Thyroid gland (tissue), 4 donors: ENCODE results near the gene CSRNP3.

Experiments
- POLR2A ChIP-seq, 2 donors: fragments of 450-650 bp; IDR thresholded peaks; one replicate each; pipeline ENCODE4 v1.6.1; 2017; ENCODE audit warnings: antibody characterized with exemption in 2 of 2, mild to moderate bottlenecking in 2 of 2, moderate library complexity in 1 of 2
- TF ChIP-seq, protein P1 (sequence below), 6 experiments: fragments of 200-600 bp in 3 of 6; fragments of 450-650 bp in 3 of 6; sonication (generic) in 3 of 6; IDR thresholded peaks; one replicate each; pipeline ENCODE4 v1.5.1; 2016 to 2019; ENCODE audit warnings: antibody characterized with exemption in 6 of 6, mild to moderate bottlenecking in 2 of 6, inconsistent platforms in 1 of 6, moderate library complexity in 1 of 6

DNA sequence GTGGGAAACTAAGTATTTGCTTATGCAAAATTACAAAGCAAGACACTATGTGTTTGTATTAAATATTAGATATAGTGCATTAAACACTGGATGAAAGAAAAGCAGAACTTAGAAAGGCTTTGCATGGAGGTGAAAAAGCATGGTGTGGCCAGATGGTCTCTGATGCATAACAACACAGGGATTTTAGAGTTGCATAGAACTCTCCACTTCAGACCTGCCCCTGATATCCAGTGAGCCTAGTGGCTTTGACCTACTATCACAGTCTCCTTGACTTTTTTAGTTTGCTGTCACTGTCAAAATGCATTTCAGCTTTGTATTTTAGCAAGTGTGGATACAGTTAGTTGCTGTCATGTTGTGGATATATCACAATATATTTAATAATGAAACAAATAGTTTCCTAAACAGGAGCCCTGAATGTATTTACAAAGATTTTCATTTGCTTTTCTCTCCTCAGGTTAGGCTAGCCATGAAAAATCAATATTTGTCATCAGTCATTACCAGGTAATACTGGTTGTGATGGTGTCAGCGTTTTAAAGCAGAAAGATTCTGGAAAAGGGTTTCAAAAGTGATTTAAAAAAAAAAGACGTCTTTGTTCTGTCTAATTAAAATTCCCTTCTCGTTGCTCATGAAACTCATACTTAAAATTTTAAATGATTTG is 5.2 kb downstream of the CSRNP3 start:
- TF ChIP-seq POLR2A (IDR thresholded peaks at IDR 0.05) = no peak
- TF ChIP-seq, protein P1, sequence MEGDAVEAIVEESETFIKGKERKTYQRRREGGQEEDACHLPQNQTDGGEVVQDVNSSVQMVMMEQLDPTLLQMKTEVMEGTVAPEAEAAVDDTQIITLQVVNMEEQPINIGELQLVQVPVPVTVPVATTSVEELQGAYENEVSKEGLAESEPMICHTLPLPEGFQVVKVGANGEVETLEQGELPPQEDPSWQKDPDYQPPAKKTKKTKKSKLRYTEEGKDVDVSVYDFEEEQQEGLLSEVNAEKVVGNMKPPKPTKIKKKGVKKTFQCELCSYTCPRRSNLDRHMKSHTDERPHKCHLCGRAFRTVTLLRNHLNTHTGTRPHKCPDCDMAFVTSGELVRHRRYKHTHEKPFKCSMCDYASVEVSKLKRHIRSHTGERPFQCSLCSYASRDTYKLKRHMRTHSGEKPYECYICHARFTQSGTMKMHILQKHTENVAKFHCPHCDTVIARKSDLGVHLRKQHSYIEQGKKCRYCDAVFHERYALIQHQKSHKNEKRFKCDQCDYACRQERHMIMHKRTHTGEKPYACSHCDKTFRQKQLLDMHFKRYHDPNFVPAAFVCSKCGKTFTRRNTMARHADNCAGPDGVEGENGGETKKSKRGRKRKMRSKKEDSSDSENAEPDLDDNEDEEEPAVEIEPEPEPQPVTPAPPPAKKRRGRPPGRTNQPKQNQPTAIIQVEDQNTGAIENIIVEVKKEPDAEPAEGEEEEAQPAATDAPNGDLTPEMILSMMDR (IDR thresholded peaks at IDR 0.05) = no peak
